A673 (cell line): ENCODE measurements around the gene OMG. TPM values are rescaled to one million over a fixed set of nuclear protein-coding genes. Genes with fewer than 3 reads are reported as not detected.

Experiments
- BruUV-seq: library from RNA; stranded (reverse); fragments of 400-500 nt; replicated peaks from 2 replicates; lab custom pipeline; 2021; lab: Mats Ljungman, UMichigan
- CTCF ChIA-PET: fragments of 300-600 bp; sonication (Branson Sonifier 250); formaldehyde crosslinking; loops from one replicate; lab custom pipeline; 2022; ENCODE audit warnings: antibody characterized with exemption; lab: Charles Lee
- POLR2A ChIA-PET: fragments of 300-600 bp; sonication (Branson Sonifier 250); formaldehyde crosslinking; loops from one replicate; lab custom pipeline; 2022; ENCODE audit warnings: antibody characterized with exemption; ENCODE audit not compliant: low non-redundant PET; lab: Charles Lee
- DNase-seq: peaks from one replicate; pipeline ENCODE4 v3.0.0-alpha.2; 2015; ENCODE audit warnings: low spot score
- H3K27ac ChIP-seq: fragments of 200-600 bp; sonication (generic); 2 replicates; pipeline ENCODE4 v1.5.1; 2016; ENCODE audit warnings: mixed run types, low read depth, mild to moderate bottlenecking, mixed read lengths, antibody characterized with exemption, low read length; ENCODE audit not compliant: poor library complexity, severe bottlenecking
- H3K27me3 ChIP-seq: fragments of 200-600 bp; sonication (generic); replicated peaks from 2 replicates; pipeline ENCODE4 v1.6.1; 2017; ENCODE audit warnings: mixed run types, low read depth, mild to moderate bottlenecking, mixed read lengths, antibody characterized with exemption, low read length; ENCODE audit not compliant: insufficient read depth, poor library complexity
- H3K36me3 ChIP-seq: fragments of 200-600 bp; sonication (generic); 2 replicates; pipeline ENCODE4 v1.6.1; 2016; ENCODE audit warnings: mixed run types, mild to moderate bottlenecking, mixed read lengths, antibody characterized with exemption, low read length; ENCODE audit not compliant: insufficient read depth, poor library complexity, severe bottlenecking
- H3K4me1 ChIP-seq: fragments of 200-600 bp; sonication (generic); 2 replicates; pipeline ENCODE4 v1.6.1; 2017; ENCODE audit warnings: mixed run types, mild to moderate bottlenecking, mixed read lengths, antibody characterized with exemption, low read length; ENCODE audit not compliant: insufficient read depth, poor library complexity, severe bottlenecking
- H3K4me3 ChIP-seq: fragments of 200-600 bp; sonication (generic); 2 replicates; pipeline ENCODE4 v1.5.1; 2016; ENCODE audit warnings: low read depth, mixed run types, mild to moderate bottlenecking, mixed read lengths, low read length; ENCODE audit not compliant: poor library complexity, severe bottlenecking
- H3K9me3 ChIP-seq: fragments of 200-600 bp; sonication (generic); 2 replicates; pipeline ENCODE4 v1.6.1; 2016; ENCODE audit warnings: mixed run types, low read depth, mild to moderate bottlenecking, mixed read lengths, antibody characterized with exemption, low read length; ENCODE audit not compliant: poor library complexity, severe bottlenecking
- EZH2 ChIP-seq: fragments of 200-600 bp; sonication (generic); IDR thresholded peaks from 2 replicates; pipeline ENCODE4 v1.6.1; 2017; ENCODE audit warnings: borderline replicate concordance, low read depth, mild to moderate bottlenecking, mixed read lengths, antibody characterized with exemption, low read length; ENCODE audit not compliant: poor library complexity, severe bottlenecking
- intact Hi-C: fragments of 100-400 bp; cut with micrococcal nuclease; formaldehyde crosslinking; loops from one replicate; pipeline ENCODE4 v1.10.0; 2022; ENCODE audit not compliant: unreplicated experiment
- total RNA-seq: library from RNA; stranded (reverse); gene quantifications from 2 replicates; pipeline ENCODE4 v1.2.3, GENCODE V29; 2021
- TF ChIP-seq, protein P1 (sequence below): fragments of 300-800, 200-600 bp; sonication (generic); conservative IDR thresholded peaks from 2 replicates; pipeline ENCODE4 v1.5.1; 2017; ENCODE audit warnings: low read depth, mild to moderate bottlenecking, antibody characterized with exemption, low read length, moderate library complexity, mixed read lengths

Gene OMG
- total RNA-seq, 1 experiment from 2014 or later, result not detected

DNA sequence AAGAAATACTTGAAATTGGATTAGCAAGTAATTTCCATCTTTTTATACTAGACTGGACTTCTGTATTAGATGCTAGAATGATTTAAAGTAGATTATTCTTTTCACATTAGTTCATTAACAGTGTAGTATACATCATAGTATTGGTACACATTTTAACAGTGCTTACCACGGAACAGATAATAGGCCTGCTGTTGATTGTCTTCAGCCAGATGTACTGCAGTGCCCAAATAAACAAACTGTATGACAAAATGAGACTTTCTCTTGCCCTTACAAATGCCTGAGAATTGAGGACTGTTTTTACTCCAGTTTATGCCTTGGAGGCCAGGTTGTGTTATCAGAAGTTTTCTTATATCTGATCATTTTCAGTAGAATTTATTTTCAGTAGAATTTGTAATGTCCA, 23.8 kb upstream of the OMG start:
- TF ChIP-seq, protein P1, sequence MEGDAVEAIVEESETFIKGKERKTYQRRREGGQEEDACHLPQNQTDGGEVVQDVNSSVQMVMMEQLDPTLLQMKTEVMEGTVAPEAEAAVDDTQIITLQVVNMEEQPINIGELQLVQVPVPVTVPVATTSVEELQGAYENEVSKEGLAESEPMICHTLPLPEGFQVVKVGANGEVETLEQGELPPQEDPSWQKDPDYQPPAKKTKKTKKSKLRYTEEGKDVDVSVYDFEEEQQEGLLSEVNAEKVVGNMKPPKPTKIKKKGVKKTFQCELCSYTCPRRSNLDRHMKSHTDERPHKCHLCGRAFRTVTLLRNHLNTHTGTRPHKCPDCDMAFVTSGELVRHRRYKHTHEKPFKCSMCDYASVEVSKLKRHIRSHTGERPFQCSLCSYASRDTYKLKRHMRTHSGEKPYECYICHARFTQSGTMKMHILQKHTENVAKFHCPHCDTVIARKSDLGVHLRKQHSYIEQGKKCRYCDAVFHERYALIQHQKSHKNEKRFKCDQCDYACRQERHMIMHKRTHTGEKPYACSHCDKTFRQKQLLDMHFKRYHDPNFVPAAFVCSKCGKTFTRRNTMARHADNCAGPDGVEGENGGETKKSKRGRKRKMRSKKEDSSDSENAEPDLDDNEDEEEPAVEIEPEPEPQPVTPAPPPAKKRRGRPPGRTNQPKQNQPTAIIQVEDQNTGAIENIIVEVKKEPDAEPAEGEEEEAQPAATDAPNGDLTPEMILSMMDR, result no peak
- no peak for TF ChIP-seq EZH2
- intact Hi-C loops, result no loop called here
- Histone ChIP-seq H3K9me3 (no peaks in the 10 kb centered on the region), H3K4me3 (no peak overlapping the region), H3K4me1 (peaks cover 6% of the 10 kb centered on the region), H3K27ac (no peak overlapping the region), H3K36me3 (no peaks in the 10 kb centered on the region), H3K27me3 (no peaks in the 10 kb centered on the region)
- BruUV-seq, result no TSS peak
- POLR2A ChIA-PET, result no interaction called here
- CTCF ChIA-PET, result no interaction called here
- no peak for DNase-seq

- H3K36me3 ChIP-seq, result no peaks in the 10 kb centered on the region
- BruUV-seq, result no TSS peak
- H3K4me1 ChIP-seq, result peaks cover 6% of the 10 kb centered on the region
- no peaks in the 10 kb centered on the region for H3K9me3 ChIP-seq
- intact Hi-C loops, result no loop called here
- no peak for DNase-seq
- ChIA-PET POLR2A (no interaction called here), CTCF (no interaction called here)
- H3K27me3 ChIP-seq, result no peaks in the 10 kb centered on the region
- H3K27ac ChIP-seq, result no peak overlapping the region
- TF ChIP-seq EZH2, result no peak
- TF ChIP-seq, protein P1, result no peak
- H3K4me3 ChIP-seq, result no peak overlapping the region
Observed at GRCh38 chr17:31320241-31320640, 23.2 kb upstream of the OMG start.

DNA sequence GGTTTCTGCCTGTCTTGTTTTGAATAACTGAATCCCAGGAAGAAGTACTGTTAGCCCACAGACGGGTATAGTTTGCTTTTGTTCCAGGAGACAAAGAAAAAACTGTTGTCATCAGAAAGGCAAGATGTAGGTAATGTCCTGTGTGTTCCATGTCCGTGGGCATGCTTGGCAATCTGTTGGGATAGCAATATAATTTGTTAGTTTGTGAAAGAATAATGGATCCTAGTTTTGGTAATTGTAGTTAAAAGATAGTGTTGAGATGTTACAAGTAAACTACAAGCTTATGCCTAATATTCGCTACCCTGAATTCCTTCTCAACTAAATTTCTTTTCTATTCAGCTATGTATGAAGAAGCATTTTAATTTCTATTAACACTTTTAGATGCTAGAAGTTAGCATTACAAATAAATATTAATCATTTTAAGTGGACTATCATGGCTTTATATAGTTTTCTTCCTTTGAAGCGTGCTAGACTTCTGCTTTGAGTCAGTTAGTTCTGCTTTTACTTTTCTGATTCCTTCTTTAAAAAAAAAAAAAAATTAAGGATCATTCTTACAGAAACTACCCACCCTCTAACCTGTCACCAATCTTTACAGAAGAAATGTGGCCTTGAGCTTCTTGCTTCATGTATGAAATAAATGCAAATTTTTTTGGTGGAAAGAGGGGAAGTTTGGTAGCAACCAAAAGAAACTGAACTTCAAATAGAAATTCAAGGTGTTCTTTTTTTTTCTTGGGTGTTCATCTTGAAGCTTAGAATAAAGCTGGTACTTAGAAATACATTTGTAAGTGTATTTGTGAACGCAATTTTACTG, 22.0 kb upstream of the OMG start:
- TF ChIP-seq, protein P1, result no peak
- TF ChIP-seq EZH2, result no peak
- Histone ChIP-seq H3K4me3 (no peak overlapping the region), H3K36me3 (no peaks in the 10 kb centered on the region), H3K9me3 (no peaks in the 10 kb centered on the region), H3K4me1 (peaks cover 6% of the 10 kb centered on the region), H3K27ac (no peak overlapping the region), H3K27me3 (no peaks in the 10 kb centered on the region)
- ChIA-PET POLR2A (interaction anchor here (0.6 kb wide), 1 partner anchor 49 kb away, joined by 4 read pairs; no protein-coding TSS in a partner anchor), CTCF (no interaction called here)
- no TSS peak for BruUV-seq
- no peak for DNase-seq
- intact Hi-C loops, result loop anchor here (10.0 kb wide), 1 partner anchor 64 kb away; no protein-coding TSS in a partner anchor
